Suprapubic skin (tissue), 3 donors: ENCODE results near the gene TLR3.

Experiments
- POLR2A ChIP-seq, 2 donors: fragments of 450-650 bp; IDR thresholded peaks; one replicate each; pipeline ENCODE4 v1.6.1; 2017; ENCODE audit warnings: antibody characterized with exemption in 2 of 2, mild to moderate bottlenecking in 2 of 2, moderate library complexity in 2 of 2
- TF ChIP-seq, protein P1 (sequence below), 2 donors: fragments of 200-600 bp in 1 of 2; fragments of 450-650 bp in 1 of 2; sonication (generic) in 1 of 2; IDR thresholded peaks; one replicate each; pipeline ENCODE4 v1.5.1; 2016 to 2019; ENCODE audit warnings: antibody characterized with exemption in 2 of 2, mild to moderate bottlenecking in 1 of 2, moderate library complexity in 1 of 2

DNA sequence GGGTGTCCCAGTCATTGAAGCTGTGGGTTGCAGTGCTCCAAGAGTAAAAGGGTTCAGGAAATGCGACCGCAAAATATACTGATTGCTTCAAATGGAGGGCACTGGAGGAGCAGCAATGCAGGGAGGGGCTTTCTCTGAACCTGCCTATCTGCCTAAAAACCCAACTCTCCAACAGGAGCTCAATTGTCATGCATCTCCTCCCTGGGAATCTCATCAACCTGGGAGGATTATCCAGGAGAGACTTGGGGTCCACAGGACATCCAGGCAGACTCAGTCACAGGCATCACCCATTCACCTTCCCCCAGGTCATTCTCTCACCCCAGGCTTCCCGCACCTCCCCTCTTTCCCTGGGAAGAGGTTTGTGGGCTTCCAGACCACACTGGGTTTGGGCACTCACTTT is 38.2 kb upstream of the TLR3 start:
- TF ChIP-seq, protein P1, sequence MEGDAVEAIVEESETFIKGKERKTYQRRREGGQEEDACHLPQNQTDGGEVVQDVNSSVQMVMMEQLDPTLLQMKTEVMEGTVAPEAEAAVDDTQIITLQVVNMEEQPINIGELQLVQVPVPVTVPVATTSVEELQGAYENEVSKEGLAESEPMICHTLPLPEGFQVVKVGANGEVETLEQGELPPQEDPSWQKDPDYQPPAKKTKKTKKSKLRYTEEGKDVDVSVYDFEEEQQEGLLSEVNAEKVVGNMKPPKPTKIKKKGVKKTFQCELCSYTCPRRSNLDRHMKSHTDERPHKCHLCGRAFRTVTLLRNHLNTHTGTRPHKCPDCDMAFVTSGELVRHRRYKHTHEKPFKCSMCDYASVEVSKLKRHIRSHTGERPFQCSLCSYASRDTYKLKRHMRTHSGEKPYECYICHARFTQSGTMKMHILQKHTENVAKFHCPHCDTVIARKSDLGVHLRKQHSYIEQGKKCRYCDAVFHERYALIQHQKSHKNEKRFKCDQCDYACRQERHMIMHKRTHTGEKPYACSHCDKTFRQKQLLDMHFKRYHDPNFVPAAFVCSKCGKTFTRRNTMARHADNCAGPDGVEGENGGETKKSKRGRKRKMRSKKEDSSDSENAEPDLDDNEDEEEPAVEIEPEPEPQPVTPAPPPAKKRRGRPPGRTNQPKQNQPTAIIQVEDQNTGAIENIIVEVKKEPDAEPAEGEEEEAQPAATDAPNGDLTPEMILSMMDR (IDR thresholded peaks at IDR 0.05) = no peak
- no peak for TF ChIP-seq POLR2A (IDR thresholded peaks at IDR 0.05)
